Endothelial cell of umbilical vein (primary cell): ENCODE measurements around the gene RNF186.

Experiments
- EZH2 ChIP-seq: IDR thresholded peaks from 2 replicates; pipeline ENCODE4 v1.6.1; 2012; ENCODE audit warnings: borderline replicate concordance, low read depth, mild to moderate bottlenecking, moderate library complexity, low read length, inconsistent platforms; ENCODE audit not compliant: severe bottlenecking
- FOS ChIP-seq: IDR thresholded peaks from 2 replicates; pipeline ENCODE4 v1.6.1; 2011; ENCODE audit warnings: mild to moderate bottlenecking, low read length, moderate library complexity, borderline replicate concordance; ENCODE audit not compliant: insufficient read depth
- GATA2 ChIP-seq: IDR thresholded peaks from 2 replicates; pipeline ENCODE4 v1.7.0; 2011; ENCODE audit warnings: low read depth, mild to moderate bottlenecking, moderate library complexity, mixed read lengths, low read length; ENCODE audit not compliant: insufficient read length, insufficient read depth
- POLR2A ChIP-seq: IDR thresholded peaks from 2 replicates; pipeline ENCODE4 v1.6.1; 2012; ENCODE audit warnings: low read depth, mild to moderate bottlenecking, control low read depth, low read length
- POLR2AphosphoS5 ChIP-seq: IDR thresholded peaks from 2 replicates; pipeline ENCODE4 v1.6.1; 2012; ENCODE audit warnings: low read depth, mild to moderate bottlenecking, control low read depth, low read length, moderate library complexity; ENCODE audit not compliant: insufficient read depth
- TF ChIP-seq, protein P1 (sequence below), 2 donors: IDR thresholded peaks; 1 replicate in 1 of 2; 2 replicates in 1 of 2; pipeline ENCODE4 v1.5.1; 2011; ENCODE audit warnings: low read length in 2 of 2, mild to moderate bottlenecking in 2 of 2, moderate library complexity in 2 of 2, control low read depth in 1 of 2, inconsistent platforms in 1 of 2, low read depth in 1 of 2; ENCODE audit not compliant: insufficient read depth in 1 of 2; ENCODE audit errors: extremely low read depth in 1 of 2

DNA sequence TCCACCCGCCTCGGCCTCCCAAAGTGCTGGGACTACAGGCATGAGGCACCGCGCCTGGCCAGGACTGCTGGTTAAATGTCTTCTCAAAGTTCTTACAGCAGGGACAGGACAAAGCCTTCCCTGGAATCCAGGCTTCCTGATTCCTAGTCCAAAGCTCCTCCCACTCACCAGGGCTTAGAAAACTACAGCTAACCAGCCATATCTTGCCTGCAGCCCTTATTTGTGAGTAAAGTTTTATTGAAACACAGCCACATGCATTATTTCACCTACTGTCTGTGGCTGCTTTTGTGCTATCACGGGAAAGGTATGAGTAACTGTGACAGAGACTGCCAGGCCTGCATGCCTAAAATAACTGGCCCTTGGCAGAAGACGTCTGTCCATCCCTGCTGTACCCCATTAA, 39.8 kb downstream of the RNF186 start:
- TF ChIP-seq POLR2A (no peak), POLR2AphosphoS5 (no peak), GATA2 (no peak), EZH2 (no peak), FOS (no peak)
- TF ChIP-seq, protein P1, sequence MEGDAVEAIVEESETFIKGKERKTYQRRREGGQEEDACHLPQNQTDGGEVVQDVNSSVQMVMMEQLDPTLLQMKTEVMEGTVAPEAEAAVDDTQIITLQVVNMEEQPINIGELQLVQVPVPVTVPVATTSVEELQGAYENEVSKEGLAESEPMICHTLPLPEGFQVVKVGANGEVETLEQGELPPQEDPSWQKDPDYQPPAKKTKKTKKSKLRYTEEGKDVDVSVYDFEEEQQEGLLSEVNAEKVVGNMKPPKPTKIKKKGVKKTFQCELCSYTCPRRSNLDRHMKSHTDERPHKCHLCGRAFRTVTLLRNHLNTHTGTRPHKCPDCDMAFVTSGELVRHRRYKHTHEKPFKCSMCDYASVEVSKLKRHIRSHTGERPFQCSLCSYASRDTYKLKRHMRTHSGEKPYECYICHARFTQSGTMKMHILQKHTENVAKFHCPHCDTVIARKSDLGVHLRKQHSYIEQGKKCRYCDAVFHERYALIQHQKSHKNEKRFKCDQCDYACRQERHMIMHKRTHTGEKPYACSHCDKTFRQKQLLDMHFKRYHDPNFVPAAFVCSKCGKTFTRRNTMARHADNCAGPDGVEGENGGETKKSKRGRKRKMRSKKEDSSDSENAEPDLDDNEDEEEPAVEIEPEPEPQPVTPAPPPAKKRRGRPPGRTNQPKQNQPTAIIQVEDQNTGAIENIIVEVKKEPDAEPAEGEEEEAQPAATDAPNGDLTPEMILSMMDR (IDR thresholded peaks at IDR 0.05; ENCODE audit: extremely low read depth in 1 of 2, insufficient read depth in 1 of 2, low read depth in 1 of 2, low read length in 2 of 2), result no peak
